8988T (cell line): ENCODE data around the gene TFF3.

Experiments
- DNase-seq: peaks from one replicate; pipeline ENCODE4 v3.0.0; 2011

The TFF3 gene

GRCh38 chr21:42315296-42315891, at the start of gene TFF3:
Gene TFF3 (minus strand): TSS chr21:42315409. CDS start chr21:42315374, 35 bp downstream.
- DNase-seq = no peak

GRCh38 chr21:42364304-42364865, 49.2 kb upstream of the TFF3 start:
- no peak for DNase-seq

- no peak for DNase-seq
Observed at GRCh38 chr21:42363312-42363711, 48.1 kb upstream of the TFF3 start.

- no peak for DNase-seq
Observed at GRCh38 chr21:42362700-42363099, 47.5 kb upstream of the TFF3 start.

GRCh38 chr21:42362198-42362597, 47.0 kb upstream of the TFF3 start:
- no peak for DNase-seq

- no peak for DNase-seq
Observed at GRCh38 chr21:42361286-42361685, 46.1 kb upstream of the TFF3 start.

- DNase-seq = no peak
Observed at GRCh38 chr21:42360317-42360716, 45.1 kb upstream of the TFF3 start.

GRCh38 chr21:42358937-42359336, 43.7 kb upstream of the TFF3 start:
- no peak for DNase-seq

GRCh38 chr21:42358261-42358660, 43.1 kb upstream of the TFF3 start:
- DNase-seq = no peak

- no peak for DNase-seq
Observed at GRCh38 chr21:42357307-42357706, 42.1 kb upstream of the TFF3 start.

GRCh38 chr21:42356650-42357049, 41.4 kb upstream of the TFF3 start:
- no peak for DNase-seq

- DNase-seq = no peak
Observed at GRCh38 chr21:42356046-42356445, 40.8 kb upstream of the TFF3 start.

- no peak for DNase-seq
Observed at GRCh38 chr21:42353623-42354022, 38.4 kb upstream of the TFF3 start.

- DNase-seq = no peak
Observed at GRCh38 chr21:42352441-42353095, 37.4 kb upstream of the TFF3 start.

GRCh38 chr21:42351626-42352440, 36.6 kb upstream of the TFF3 start:
- DNase-seq = no peak

GRCh38 chr21:42350927-42351426, 35.8 kb upstream of the TFF3 start, which contains the start of gene TFF2:
Gene TFF2 (minus strand): TSS chr21:42350994. CDS start chr21:42350957, 37 bp downstream.
- no peak for DNase-seq

- DNase-seq = no peak
Observed at GRCh38 chr21:42350318-42350910, 35.2 kb upstream of the TFF3 start.

- DNase-seq = no peak
Observed at GRCh38 chr21:42349420-42350317, 34.5 kb upstream of the TFF3 start.

GRCh38 chr21:42348762-42349161, 33.6 kb upstream of the TFF3 start:
- no peak for DNase-seq

GRCh38 chr21:42347601-42348327, 32.6 kb upstream of the TFF3 start:
- DNase-seq = no peak
